ENCODE results near the gene SEMA3F. TPM values are rescaled to one million over a fixed set of nuclear protein-coding genes. Genes with fewer than 3 reads are reported as not detected.
"Not testable (repeated sequence)": the region's sequence is repeated elsewhere in the genome, so short reads cannot be mapped to it uniquely, and the experiment has no call there.

The SEMA3F gene
- total and polyA plus RNA-seq, 4 donors: 0.60 to 4.8 (median 2.1) TPM

DNA sequence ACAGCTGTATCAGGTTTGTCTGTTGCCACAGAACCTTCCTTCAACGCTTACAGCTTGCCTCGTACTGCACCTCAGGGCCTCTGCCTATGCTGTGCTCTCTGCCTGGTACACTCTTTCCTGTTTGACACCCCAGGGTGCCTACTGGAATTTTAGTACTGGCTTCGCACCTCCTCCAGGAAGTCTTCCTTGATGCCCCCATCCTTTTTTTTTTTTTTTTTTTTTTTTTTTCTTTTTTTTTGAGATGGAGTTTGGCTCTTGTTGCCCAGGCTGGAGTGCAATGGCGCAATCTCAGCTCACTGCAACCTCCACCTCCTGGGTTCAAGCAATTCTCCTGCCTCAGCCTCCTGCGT is 56.2 kb downstream of the SEMA3F start:
- H3K4me1 ChIP-seq (ENCODE audit: control insufficient read depth in 4 of 4, insufficient read depth in 4 of 4, low read length in 3 of 4): peaks cover 30 to 86% (median 78%) of the 10 kb centered on the region in 4 donors
- not testable (repeated sequence) for DNase-seq (ENCODE audit: low spot score); H3K9ac ChIP-seq (ENCODE audit: low read depth in 1 of 2, low read length in 2 of 2); H3K27me3 ChIP-seq (ENCODE audit: control insufficient read depth in 4 of 4, insufficient read depth in 4 of 4, low read length in 3 of 4); H3K9me3 ChIP-seq (ENCODE audit: control insufficient read depth in 4 of 4, low read length in 3 of 4); H3K36me3 ChIP-seq (ENCODE audit: control insufficient read depth in 4 of 4, insufficient read depth in 3 of 4, low read depth in 1 of 4, low read length in 3 of 4); H3K4me3 ChIP-seq (ENCODE audit: low read depth in 1 of 3, low read length in 3 of 3)
- WGBS: 38% methylated on average over 5 of the region's 5 CpGs
- peak overlapping the region; percentile 87 to 95 for H3K27ac ChIP-seq (ENCODE audit: low read depth in 1 of 2, low read length in 2 of 2)
- TF ChIP-seq SP1 (IDR thresholded peaks at IDR 0.05) (peak; percentile 74), RAD21 (IDR thresholded peaks at IDR 0.05) (peak in 1 of 2 donors; percentile 23), JUND (IDR thresholded peaks at IDR 0.05) (peak in 1 of 2 donors; percentile 37)

DNA sequence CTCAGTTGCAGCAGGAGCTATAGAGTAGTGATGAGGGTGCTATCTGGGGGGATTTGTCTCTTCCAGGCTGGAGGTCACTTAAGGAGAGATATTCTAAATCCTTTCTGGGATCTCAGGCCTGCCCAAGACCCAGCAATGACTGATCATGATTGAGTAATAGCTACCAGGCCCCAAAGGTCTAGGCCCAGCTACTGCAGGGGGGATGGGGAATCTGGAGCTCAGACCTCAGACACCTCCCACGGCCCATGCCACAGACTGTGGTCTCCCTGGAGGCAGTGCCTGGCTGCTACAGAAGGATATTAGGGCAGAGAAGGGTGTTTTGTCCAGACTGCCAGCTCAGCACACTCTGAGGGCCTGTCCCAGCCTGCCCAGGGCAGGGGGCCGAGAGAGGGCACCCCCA is 56.8 kb downstream of the SEMA3F start:
- 35% methylated on average over 2 of the region's 2 CpGs for WGBS
- Histone ChIP-seq H3K4me1 (ENCODE audit: control insufficient read depth in 4 of 4, insufficient read depth in 4 of 4, low read length in 3 of 4) (peaks cover 27 to 80% (median 75%) of the 10 kb centered on the region in 4 donors), H3K27me3 (ENCODE audit: control insufficient read depth in 4 of 4, insufficient read depth in 4 of 4, low read length in 3 of 4) (no peaks in the 10 kb centered on the region), H3K27ac (ENCODE audit: low read depth in 1 of 2, low read length in 2 of 2) (peak overlapping the region; percentile 70 to 75), H3K9me3 (ENCODE audit: control insufficient read depth in 4 of 4, low read length in 3 of 4) (no peaks in the 10 kb centered on the region), H3K4me3 (ENCODE audit: low read depth in 1 of 3, low read length in 3 of 3) (no peak overlapping the region), H3K9ac (ENCODE audit: low read depth in 1 of 2, low read length in 2 of 2) (peak overlapping the region in 1 of 2 donors; percentile 69), H3K36me3 (ENCODE audit: control insufficient read depth in 4 of 4, insufficient read depth in 3 of 4, low read depth in 1 of 4, low read length in 3 of 4) (peaks cover under 1 to 4% (median 2%) of the 10 kb centered on the region in 4 donors)
- no peak for DNase-seq (ENCODE audit: low spot score)
- TF ChIP-seq HNF4A (conservative IDR thresholded peaks at IDR 0.05) (peak in 1 of 2 donors; percentile 63), GABPA (IDR thresholded peaks at IDR 0.05 in 1 of 2, conservative IDR thresholded peaks at IDR 0.05 in 1 of 2) (no peak), SP1 (IDR thresholded peaks at IDR 0.05) (no peak), FOXA1 (IDR thresholded peaks at IDR 0.05) (no peak), RAD21 (IDR thresholded peaks at IDR 0.05) (peak in 1 of 2 donors; percentile 6), FOXA2 (IDR thresholded peaks at IDR 0.05) (no peak), RXRA (IDR thresholded peaks at IDR 0.05) (peak in 1 of 2 donors; percentile 43), HNF4G (IDR thresholded peaks at IDR 0.05) (no peak), YY1 (IDR thresholded peaks at IDR 0.05) (no peak), EGR1 (IDR thresholded peaks at IDR 0.05; ENCODE audit: low read depth in 2 of 2) (no peak)
- TF ChIP-seq, protein P1, sequence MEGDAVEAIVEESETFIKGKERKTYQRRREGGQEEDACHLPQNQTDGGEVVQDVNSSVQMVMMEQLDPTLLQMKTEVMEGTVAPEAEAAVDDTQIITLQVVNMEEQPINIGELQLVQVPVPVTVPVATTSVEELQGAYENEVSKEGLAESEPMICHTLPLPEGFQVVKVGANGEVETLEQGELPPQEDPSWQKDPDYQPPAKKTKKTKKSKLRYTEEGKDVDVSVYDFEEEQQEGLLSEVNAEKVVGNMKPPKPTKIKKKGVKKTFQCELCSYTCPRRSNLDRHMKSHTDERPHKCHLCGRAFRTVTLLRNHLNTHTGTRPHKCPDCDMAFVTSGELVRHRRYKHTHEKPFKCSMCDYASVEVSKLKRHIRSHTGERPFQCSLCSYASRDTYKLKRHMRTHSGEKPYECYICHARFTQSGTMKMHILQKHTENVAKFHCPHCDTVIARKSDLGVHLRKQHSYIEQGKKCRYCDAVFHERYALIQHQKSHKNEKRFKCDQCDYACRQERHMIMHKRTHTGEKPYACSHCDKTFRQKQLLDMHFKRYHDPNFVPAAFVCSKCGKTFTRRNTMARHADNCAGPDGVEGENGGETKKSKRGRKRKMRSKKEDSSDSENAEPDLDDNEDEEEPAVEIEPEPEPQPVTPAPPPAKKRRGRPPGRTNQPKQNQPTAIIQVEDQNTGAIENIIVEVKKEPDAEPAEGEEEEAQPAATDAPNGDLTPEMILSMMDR (IDR thresholded peaks at IDR 0.05; ENCODE audit: low read depth, low read length, missing input control): no peak
- TF ChIP-seq, protein P2, sequence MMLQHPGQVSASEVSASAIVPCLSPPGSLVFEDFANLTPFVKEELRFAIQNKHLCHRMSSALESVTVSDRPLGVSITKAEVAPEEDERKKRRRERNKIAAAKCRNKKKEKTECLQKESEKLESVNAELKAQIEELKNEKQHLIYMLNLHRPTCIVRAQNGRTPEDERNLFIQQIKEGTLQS (IDR thresholded peaks at IDR 0.05): peak; percentile 15

DNA sequence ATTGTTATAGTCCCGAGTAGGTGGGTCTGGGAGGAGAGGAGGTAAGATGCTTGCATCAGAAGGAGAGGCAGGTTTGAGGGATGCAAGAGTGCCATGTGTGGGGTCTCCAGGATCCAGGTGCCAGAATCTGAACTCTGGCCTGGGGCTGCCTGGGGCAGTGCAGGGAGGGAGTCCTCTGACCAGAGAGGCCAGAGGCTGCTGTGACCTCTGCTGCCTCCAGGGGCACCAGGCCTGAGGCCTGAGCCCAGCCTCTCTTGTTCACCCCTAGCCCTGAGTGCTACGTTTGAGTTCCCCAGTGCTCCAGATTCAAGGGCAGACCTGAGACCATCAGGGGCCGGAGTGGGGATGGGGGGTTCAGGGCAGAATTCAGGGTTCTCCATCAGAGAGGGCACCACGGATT is 57.4 kb downstream of the SEMA3F start:
- no peak for DNase-seq (ENCODE audit: low spot score)
- Histone ChIP-seq H3K27me3 (ENCODE audit: control insufficient read depth in 4 of 4, insufficient read depth in 4 of 4, low read length in 3 of 4) (no peaks in the 10 kb centered on the region), H3K9me3 (ENCODE audit: control insufficient read depth in 4 of 4, low read length in 3 of 4) (no peaks in the 10 kb centered on the region), H3K4me3 (ENCODE audit: low read depth in 1 of 3, low read length in 3 of 3) (no peak overlapping the region), H3K36me3 (ENCODE audit: control insufficient read depth in 4 of 4, insufficient read depth in 3 of 4, low read depth in 1 of 4, low read length in 3 of 4) (peaks cover 3 to 9% (median 5%) of the 10 kb centered on the region in 4 donors), H3K27ac (ENCODE audit: low read depth in 1 of 2, low read length in 2 of 2) (peak overlapping the region; percentile 70 to 75), H3K4me1 (ENCODE audit: control insufficient read depth in 4 of 4, insufficient read depth in 4 of 4, low read length in 3 of 4) (peaks cover 26 to 82% (median 75%) of the 10 kb centered on the region in 4 donors), H3K9ac (ENCODE audit: low read depth in 1 of 2, low read length in 2 of 2) (peak overlapping the region in 1 of 2 donors; percentile 69)
- WGBS: 54% methylated on average over 4 of the region's 4 CpGs
- TF ChIP-seq SP1 (IDR thresholded peaks at IDR 0.05) (no peak), HNF4A (conservative IDR thresholded peaks at IDR 0.05) (peak in 1 of 2 donors; percentile 61)

All from liver (tissue), 9 donors.